ENCODE measurements around the gene HMGN1. TPM values are rescaled to one million over a fixed set of nuclear protein-coding genes. Genes with fewer than 3 reads are reported as not detected.

HMGN1 gene
- total RNA-seq, 1 experiment from 2014 or later, result 516 TPM

DNA sequence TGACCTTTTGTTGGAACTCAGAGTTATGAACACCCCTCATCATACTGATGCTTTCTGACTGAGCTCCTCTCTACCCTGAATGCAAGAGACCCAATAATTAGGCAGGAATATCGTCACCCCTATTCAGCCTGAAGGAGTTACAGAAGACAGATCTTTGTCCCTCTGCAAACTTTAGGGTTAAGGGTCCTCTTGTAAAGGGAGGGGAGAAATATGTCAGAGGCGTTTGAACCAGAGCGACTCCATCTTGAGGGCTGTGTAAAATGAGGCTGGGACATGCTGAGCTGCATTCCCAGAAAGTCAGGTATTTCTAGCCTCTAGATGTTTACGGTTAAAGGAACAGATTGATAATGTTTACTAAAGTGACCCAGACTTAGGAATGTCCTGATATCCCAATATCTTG lies 10.5 kb upstream of the HMGN1 start:
- Histone ChIP-seq H3K18ac (ENCODE audit: insufficient read length, low read depth, low read length) (no peak overlapping the region), H2BK120ac (ENCODE audit: low read depth, low read length, poor library complexity, severe bottlenecking) (no peak overlapping the region), H3K79me1 (ENCODE audit: insufficient read depth, low read depth, low read length, poor library complexity, severe bottlenecking) (no peaks in the 10 kb centered on the region), H3K4me1 (ENCODE audit: insufficient read depth, low read length) (no peaks in the 10 kb centered on the region), H2BK5ac (ENCODE audit: insufficient read length, low read length) (no peak overlapping the region), H3K23ac (ENCODE audit: insufficient read length, low read depth, low read length) (no peak overlapping the region), H3K27me3 (ENCODE audit: insufficient read depth, low read length) (0 out of 2 replicates have a peak, but pooled peaks cover 2% of the 10 kb centered on the region), H2AK5ac (ENCODE audit: insufficient read length, low read length) (no peak overlapping the region), H2BK20ac (ENCODE audit: low read depth, low read length, poor library complexity, severe bottlenecking) (no peak overlapping the region), H3K56ac (ENCODE audit: insufficient read length, low read depth, low read length) (no peak overlapping the region), H3K4me2 (ENCODE audit: insufficient read depth, insufficient read length, low read length) (no peak overlapping the region), H4K8ac (replicated peaks; ENCODE audit: insufficient read length, low read depth, low read length) (no peak overlapping the region), H3K27ac (ENCODE audit: insufficient read length, low read depth, low read length) (no peak overlapping the region), H4K5ac (ENCODE audit: insufficient read length, low read depth, low read length) (no peak overlapping the region), H3K14ac (ENCODE audit: insufficient read depth, low read length) (no peak overlapping the region), H4K91ac (ENCODE audit: insufficient read length, low read depth, low read length) (no peak overlapping the region), H3T11ph (ENCODE audit: low read length) (no peak overlapping the region), H2BK12ac (ENCODE audit: insufficient read length, low read depth, low read length) (no peak overlapping the region), H3K79me2 (ENCODE audit: insufficient read depth, low read length) (no peaks in the 10 kb centered on the region), H3K9me3 (ENCODE audit: control insufficient read depth, low read depth, low read length) (no peaks in the 10 kb centered on the region), H3K4ac (ENCODE audit: low read depth, low read length) (no peak overlapping the region), H3K9ac (ENCODE audit: extremely low read depth, insufficient read length, low read length) (no peak overlapping the region), H4K20me1 (ENCODE audit: control insufficient read depth, insufficient read depth, insufficient read length) (no peaks in the 10 kb centered on the region), H3K23me2 (ENCODE audit: insufficient read length, low read depth, low read length, poor library complexity, severe bottlenecking) (no peaks in the 10 kb centered on the region), H2BK15ac (ENCODE audit: low read depth, low read length) (no peak overlapping the region), H2AFZ (ENCODE audit: low read length) (no peak overlapping the region)
- DNase-seq, result no peak
- Mint-ChIP-seq H3K9me3 (no peaks in the 10 kb centered on the region), H3K27ac (no peak overlapping the region), H3K27me3 (ENCODE audit: low read depth) (peaks cover 3% of the 10 kb centered on the region), H3K36me3 (ENCODE audit: insufficient read depth in 1 of 3, low read depth in 3 of 3) (no peaks in the 10 kb centered on the region), H3K4me3 (no peak overlapping the region), H3K4me1 (no peaks in the 10 kb centered on the region)
- no CpG with 5 or more reads among the region's 4 CpGs for WGBS (ENCODE audit: extremely low coverage, insufficient read length, low lambda C conversion rate)
- TF ChIP-seq, protein P1, sequence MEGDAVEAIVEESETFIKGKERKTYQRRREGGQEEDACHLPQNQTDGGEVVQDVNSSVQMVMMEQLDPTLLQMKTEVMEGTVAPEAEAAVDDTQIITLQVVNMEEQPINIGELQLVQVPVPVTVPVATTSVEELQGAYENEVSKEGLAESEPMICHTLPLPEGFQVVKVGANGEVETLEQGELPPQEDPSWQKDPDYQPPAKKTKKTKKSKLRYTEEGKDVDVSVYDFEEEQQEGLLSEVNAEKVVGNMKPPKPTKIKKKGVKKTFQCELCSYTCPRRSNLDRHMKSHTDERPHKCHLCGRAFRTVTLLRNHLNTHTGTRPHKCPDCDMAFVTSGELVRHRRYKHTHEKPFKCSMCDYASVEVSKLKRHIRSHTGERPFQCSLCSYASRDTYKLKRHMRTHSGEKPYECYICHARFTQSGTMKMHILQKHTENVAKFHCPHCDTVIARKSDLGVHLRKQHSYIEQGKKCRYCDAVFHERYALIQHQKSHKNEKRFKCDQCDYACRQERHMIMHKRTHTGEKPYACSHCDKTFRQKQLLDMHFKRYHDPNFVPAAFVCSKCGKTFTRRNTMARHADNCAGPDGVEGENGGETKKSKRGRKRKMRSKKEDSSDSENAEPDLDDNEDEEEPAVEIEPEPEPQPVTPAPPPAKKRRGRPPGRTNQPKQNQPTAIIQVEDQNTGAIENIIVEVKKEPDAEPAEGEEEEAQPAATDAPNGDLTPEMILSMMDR (conservative IDR thresholded peaks at IDR 0.05), result no peak

Measured in H9 (cell line).